ENCODE results near the gene SRPK1. TPM values are rescaled to one million over a fixed set of nuclear protein-coding genes. Genes with fewer than 3 reads are reported as not detected.

SRPK1 gene
- total RNA-seq, 1 experiment from 2014 or later, result 54.0 TPM

DNA sequence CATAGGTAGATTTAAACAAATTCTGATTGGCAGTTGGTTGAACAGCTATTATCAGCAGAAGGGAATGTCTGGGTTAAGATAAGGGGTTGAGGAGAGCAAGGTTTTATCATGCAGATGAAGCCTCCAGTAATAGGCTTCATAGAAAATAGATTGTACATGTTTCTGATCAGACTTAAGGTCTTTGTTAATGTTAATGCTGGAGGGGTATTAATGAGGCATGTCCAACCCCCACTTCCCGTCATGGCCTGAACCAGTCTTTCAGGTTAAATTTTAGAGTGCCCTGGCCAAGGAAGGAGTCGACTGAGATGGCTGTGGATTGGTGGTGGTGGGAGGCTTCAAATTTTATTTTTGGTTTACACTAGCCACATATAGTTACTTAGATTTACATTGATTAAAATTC lies 136.7 kb downstream of the SRPK1 start:
- no peak for DNase-seq (ENCODE audit: low read depth)

Other genes starting within 250 kb of the SRPK1 start
- gene FKBP5, start 232.2 kb downstream of the SRPK1 start, total RNA-seq (2014; rRNA removed), result 68.0 and 105 TPM in 2 replicates
- gene ARMC12, start 184.1 kb downstream of the SRPK1 start, total RNA-seq (2014; rRNA removed), result 0.29 TPM in 1 of 2 replicates, not detected in the other
- not detected in 2 replicates for gene CLPSL2, start 144.5 kb downstream of the SRPK1 start, total RNA-seq (2014; rRNA removed)
- not detected in 2 replicates for gene CLPSL1, start 140.1 kb downstream of the SRPK1 start, total RNA-seq (2014; rRNA removed)
- not detected in 2 replicates for gene CLPS, start 123.8 kb downstream of the SRPK1 start, total RNA-seq (2014; rRNA removed)
- gene LHFPL5, start 115.7 kb downstream of the SRPK1 start, total RNA-seq (2014; rRNA removed), result 0.17 TPM in 1 of 2 replicates, not detected in the other
- gene SLC26A8, start 103.5 kb upstream of the SRPK1 start, total RNA-seq (2014; rRNA removed), result not detected in 2 replicates
- gene MAPK14, start 106.7 kb upstream of the SRPK1 start, total RNA-seq (2014; rRNA removed), result 46.9 and 53.5 TPM in 2 replicates
- gene MAPK13, start 209.4 kb upstream of the SRPK1 start, total RNA-seq (2014; rRNA removed), result 0.63 and 1.0 TPM in 2 replicates

Measured in LHCN-M2 (cell line).